Liver (tissue), 3 donors: ENCODE data around the gene RBMS3.

Source experiments
- CTCF ChIP-seq: fragments of 150-350 bp; IDR thresholded peaks from 2 replicates; pipeline ENCODE4 v1.5.1; 2017; ENCODE audit warnings: improper control_type of control experiment, low read depth, low read length; ENCODE audit not compliant: missing input control
- GABPA ChIP-seq, 2 donors: IDR thresholded peaks in 1 of 2; conservative IDR thresholded peaks in 1 of 2; 2 replicates each; pipeline ENCODE4 v1.6.1; 2016; ENCODE audit warnings: antibody characterized with exemption in 2 of 2, mild to moderate bottlenecking in 1 of 2, moderate library complexity in 1 of 2
- HNF4A ChIP-seq, 2 donors: conservative IDR thresholded peaks; 2 replicates each; pipeline ENCODE4 v1.6.1; 2016; ENCODE audit warnings: antibody characterized with exemption in 2 of 2, mild to moderate bottlenecking in 2 of 2
- HNF4G ChIP-seq: IDR thresholded peaks from 2 replicates; pipeline ENCODE4 v1.6.1; 2016; ENCODE audit warnings: antibody characterized with exemption
- JUND ChIP-seq, 2 donors: IDR thresholded peaks; 2 replicates each; pipeline ENCODE4 v1.6.1; 2016; ENCODE audit warnings: antibody characterized with exemption in 2 of 2
- RAD21 ChIP-seq, 2 donors: IDR thresholded peaks; 2 replicates each; pipeline ENCODE4 v1.6.1; 2016; ENCODE audit warnings: antibody characterized with exemption in 2 of 2, mild to moderate bottlenecking in 2 of 2
- RXRA ChIP-seq, 2 donors: IDR thresholded peaks; 2 replicates each; pipeline ENCODE4 v1.6.1; 2017 to 2018; ENCODE audit warnings: antibody characterized with exemption in 2 of 2, mild to moderate bottlenecking in 1 of 2
- SP1 ChIP-seq: IDR thresholded peaks from 2 replicates; pipeline ENCODE4 v1.6.1; 2018; ENCODE audit warnings: antibody characterized with exemption, mild to moderate bottlenecking
- TAF1 ChIP-seq: conservative IDR thresholded peaks from 2 replicates; pipeline ENCODE4 v1.6.1; 2016; ENCODE audit warnings: antibody characterized with exemption, mild to moderate bottlenecking
- YY1 ChIP-seq: IDR thresholded peaks from 2 replicates; pipeline ENCODE4 v1.6.1; 2016; ENCODE audit warnings: antibody characterized with exemption, mild to moderate bottlenecking
- TF ChIP-seq, protein P1 (sequence below): IDR thresholded peaks from 2 replicates; pipeline ENCODE4 v1.6.1; 2016; ENCODE audit warnings: antibody characterized with exemption, mild to moderate bottlenecking
- TF ChIP-seq, protein P2 (sequence below): IDR thresholded peaks from 2 replicates; pipeline ENCODE4 v1.6.1; 2016; ENCODE audit warnings: antibody characterized with exemption
- TF ChIP-seq, protein P3 (sequence below): IDR thresholded peaks from 2 replicates; pipeline ENCODE4 v1.6.1; 2016; ENCODE audit warnings: antibody characterized with exemption
- donor health status: healthy.
- donor health status: healthy.

DNA sequence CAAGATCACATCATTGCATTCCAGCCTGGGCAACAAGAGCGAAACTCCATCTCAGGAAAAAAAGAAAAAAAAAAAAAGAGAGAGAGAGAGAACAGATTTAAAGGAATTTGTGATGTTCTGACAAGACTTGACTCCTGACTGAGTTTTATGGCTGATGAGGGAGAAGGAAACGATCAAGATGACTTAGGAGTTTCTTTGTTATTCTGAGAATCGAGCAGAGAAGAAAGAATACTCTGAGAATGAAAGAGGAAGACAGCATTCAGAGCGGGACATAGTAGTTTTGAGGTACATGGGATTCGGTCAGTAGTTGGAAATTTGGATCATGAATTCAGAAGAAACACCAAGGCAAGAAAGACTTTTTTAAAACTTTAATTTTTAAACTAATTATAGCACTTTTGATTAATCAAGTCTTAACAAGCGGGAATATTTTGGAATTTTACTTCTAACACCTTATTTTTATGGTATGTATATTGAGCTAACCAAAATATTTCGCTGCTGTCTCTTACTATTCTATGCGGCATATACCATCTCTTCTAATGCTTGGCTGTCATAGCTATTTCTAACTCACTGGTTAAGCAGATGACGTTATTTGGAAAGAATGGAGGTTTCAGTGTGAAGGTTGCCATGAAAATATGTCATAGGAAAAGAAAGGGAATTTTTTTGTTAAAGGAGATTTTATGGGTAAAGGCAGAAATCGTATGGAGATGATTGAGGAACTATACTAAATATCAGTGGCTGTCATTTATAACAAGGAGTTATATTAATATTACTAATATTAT, 644.1 kb downstream of the RBMS3 start:
- TF ChIP-seq CTCF (no peak), JUND (IDR thresholded peaks at IDR 0.05) (no peak), TAF1 (no peak), GABPA (IDR thresholded peaks at IDR 0.05 in 1 of 2, conservative IDR thresholded peaks at IDR 0.05 in 1 of 2) (no peak), YY1 (no peak), HNF4G (no peak), RAD21 (IDR thresholded peaks at IDR 0.05) (no peak), SP1 (no peak), RXRA (IDR thresholded peaks at IDR 0.05) (no peak), HNF4A (conservative IDR thresholded peaks at IDR 0.05) (no peak)
- TF ChIP-seq, protein P1, sequence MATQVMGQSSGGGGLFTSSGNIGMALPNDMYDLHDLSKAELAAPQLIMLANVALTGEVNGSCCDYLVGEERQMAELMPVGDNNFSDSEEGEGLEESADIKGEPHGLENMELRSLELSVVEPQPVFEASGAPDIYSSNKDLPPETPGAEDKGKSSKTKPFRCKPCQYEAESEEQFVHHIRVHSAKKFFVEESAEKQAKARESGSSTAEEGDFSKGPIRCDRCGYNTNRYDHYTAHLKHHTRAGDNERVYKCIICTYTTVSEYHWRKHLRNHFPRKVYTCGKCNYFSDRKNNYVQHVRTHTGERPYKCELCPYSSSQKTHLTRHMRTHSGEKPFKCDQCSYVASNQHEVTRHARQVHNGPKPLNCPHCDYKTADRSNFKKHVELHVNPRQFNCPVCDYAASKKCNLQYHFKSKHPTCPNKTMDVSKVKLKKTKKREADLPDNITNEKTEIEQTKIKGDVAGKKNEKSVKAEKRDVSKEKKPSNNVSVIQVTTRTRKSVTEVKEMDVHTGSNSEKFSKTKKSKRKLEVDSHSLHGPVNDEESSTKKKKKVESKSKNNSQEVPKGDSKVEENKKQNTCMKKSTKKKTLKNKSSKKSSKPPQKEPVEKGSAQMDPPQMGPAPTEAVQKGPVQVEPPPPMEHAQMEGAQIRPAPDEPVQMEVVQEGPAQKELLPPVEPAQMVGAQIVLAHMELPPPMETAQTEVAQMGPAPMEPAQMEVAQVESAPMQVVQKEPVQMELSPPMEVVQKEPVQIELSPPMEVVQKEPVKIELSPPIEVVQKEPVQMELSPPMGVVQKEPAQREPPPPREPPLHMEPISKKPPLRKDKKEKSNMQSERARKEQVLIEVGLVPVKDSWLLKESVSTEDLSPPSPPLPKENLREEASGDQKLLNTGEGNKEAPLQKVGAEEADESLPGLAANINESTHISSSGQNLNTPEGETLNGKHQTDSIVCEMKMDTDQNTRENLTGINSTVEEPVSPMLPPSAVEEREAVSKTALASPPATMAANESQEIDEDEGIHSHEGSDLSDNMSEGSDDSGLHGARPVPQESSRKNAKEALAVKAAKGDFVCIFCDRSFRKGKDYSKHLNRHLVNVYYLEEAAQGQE: no peak
- TF ChIP-seq, protein P2, sequence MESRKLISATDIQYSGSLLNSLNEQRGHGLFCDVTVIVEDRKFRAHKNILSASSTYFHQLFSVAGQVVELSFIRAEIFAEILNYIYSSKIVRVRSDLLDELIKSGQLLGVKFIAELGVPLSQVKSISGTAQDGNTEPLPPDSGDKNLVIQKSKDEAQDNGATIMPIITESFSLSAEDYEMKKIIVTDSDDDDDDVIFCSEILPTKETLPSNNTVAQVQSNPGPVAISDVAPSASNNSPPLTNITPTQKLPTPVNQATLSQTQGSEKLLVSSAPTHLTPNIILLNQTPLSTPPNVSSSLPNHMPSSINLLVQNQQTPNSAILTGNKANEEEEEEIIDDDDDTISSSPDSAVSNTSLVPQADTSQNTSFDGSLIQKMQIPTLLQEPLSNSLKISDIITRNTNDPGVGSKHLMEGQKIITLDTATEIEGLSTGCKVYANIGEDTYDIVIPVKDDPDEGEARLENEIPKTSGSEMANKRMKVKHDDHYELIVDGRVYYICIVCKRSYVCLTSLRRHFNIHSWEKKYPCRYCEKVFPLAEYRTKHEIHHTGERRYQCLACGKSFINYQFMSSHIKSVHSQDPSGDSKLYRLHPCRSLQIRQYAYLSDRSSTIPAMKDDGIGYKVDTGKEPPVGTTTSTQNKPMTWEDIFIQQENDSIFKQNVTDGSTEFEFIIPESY: no peak
- TF ChIP-seq, protein P3, sequence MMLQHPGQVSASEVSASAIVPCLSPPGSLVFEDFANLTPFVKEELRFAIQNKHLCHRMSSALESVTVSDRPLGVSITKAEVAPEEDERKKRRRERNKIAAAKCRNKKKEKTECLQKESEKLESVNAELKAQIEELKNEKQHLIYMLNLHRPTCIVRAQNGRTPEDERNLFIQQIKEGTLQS: no peak
